Endothelial cell of hepatic sinusoid (primary cell): ENCODE data around the gene LEFTY1.
"Not testable (repeated sequence)": the region's sequence is repeated elsewhere in the genome, so short reads cannot be mapped to it uniquely, and the experiment has no call there.

Experiments used
- in situ Hi-C: cut with HindIII; loops from 2 replicates; pipeline ENCODE4 v1.10.0; 2017; ENCODE audit warnings: low sequenced_read_pairs

LEFTY1 gene, protein sequence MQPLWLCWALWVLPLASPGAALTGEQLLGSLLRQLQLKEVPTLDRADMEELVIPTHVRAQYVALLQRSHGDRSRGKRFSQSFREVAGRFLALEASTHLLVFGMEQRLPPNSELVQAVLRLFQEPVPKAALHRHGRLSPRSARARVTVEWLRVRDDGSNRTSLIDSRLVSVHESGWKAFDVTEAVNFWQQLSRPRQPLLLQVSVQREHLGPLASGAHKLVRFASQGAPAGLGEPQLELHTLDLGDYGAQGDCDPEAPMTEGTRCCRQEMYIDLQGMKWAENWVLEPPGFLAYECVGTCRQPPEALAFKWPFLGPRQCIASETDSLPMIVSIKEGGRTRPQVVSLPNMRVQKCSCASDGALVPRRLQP

DNA sequence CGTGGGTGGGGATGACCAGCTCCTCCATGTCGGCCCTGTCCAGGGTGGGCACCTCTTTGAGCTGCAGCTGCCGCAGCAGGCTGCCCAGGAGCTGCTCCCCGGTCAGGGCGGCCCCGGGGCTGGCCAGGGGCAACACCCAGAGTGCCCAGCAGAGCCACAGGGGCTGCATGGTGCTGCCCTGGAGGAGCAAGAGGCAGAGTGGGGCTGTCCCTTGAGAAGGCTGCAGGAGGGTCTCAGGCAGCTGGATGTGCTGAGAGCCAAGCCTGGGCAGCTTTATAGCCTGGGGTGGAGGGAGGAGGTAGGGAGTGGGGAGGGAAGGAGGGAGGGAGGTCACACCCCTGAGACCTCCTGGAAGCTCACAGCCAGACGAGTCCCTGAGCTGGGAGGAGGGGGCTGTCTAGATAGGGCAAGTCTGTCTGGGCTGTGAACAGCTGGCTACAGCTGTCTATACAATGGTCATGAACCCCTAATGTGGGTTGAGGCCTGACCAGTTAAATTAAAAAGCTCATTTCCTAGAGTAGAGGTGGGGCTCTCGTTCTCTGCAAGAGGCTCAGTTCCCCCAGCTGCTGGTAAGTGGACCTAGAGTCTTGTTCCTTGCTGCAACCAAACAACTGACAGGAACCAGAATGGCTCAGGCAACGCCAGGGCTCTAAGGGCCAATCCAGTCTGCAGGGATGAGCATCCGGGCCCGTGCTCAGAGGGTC is at the start of gene LEFTY1:
Gene LEFTY1, minus strand, starts transcription at position 249 of the 704 bp plus-strand sequence. Its CDS starts 80 bp downstream, at position 169.
- in situ Hi-C loops, result no loop called here

DNA sequence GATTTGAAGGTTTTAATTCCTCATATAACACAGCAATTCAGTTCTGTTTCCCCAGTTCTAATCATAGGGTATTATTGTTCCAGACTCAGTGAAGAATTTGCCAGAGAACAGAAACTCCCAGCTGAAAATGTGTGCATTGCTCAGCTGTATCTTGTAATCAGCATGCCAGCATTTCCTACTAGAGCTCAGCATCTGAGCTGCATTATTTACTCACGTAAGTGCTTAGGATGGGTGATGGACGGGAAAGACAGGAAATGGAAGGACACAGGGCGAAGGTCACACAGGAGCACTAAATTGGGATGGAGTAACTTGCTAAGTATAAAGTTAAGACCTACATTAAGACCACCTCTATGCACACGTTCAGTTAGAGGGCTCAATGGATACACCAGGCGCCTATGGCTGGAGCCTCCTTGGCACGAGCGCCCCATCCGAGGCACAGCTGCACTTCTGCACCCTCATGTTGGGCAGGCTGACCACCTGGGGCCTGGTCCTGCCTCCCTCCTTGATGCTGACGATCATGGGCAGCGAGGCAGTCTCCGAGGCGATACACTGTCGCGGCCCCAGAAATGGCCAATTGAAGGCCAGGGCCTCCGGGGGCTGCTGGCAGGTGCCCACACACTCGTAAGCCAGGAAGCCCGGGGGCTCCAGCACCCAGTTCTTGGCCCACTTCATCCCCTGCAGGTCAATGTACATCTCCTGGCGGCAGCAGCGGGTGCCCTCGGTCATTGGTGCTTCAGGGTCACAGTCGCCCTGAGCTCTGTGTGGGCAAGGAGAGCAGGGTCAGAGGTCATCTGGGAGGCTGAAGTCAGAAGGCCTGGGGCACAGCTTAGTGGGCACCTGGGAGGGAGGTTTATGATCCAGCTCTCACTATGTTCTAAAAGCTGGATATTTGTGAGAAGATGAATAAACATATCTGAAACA is 48.4 kb upstream of the LEFTY1 start:
- in situ Hi-C loops, result no loop called here

DNA sequence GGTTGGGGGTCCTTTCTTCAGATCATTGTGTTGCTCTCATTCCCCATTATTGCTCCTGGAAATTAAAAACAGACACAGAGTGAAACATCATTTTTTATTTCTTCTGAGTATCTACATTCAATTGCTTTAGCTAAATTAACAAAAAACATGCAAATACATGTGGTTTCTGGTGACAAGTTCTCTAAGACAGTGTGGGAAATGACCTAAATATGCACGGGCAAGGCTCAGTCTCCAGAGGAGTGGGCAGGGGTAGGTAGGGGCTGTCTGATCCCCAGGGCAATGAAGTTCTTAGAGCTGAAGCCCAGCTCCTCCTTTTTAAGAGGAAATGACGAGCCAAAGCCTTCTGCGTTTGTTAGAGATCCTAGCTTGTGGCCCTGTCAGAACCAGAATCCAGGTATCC is 47.6 kb upstream of the LEFTY1 start:
- in situ Hi-C loops, result no loop called here

DNA sequence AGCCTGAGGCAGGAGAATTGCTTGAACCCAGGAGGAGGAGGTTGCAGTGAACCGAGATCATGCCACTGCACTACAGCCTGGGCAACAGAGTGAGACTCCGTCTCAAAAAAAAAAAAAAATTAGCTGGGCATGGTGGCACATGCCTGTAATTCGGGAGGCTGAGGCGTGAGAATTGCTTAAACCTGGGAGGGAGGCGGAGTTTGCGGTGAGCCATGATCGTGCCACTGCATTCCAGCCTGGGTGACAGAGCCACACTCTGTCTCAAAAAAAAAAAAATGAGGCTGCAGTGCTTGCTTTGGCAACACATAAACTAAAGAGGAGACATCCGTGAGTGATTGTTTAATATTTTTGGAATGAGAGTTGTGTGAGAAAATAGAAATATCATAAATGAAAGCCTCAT is 47.1 kb upstream of the LEFTY1 start:
- in situ Hi-C loops, result not testable (repeated sequence)

DNA sequence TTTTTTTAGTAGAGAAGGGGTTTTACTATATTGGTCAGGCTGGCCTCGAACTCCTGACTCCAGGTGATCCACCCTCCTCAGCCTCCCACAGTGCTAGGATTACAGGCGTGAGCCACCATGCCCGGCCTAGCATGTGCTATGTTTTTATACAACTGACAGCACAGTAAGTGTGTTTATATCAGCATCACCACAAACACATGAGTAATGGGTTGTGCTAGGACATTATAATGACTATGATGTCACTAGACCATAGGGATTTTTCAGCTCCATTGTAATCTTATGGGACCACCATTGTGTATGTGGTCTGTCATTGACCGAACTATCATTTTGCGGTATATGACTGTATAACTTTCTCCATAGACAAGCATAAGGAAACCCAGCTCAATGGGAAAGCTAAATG is 45.8 kb upstream of the LEFTY1 start:
- in situ Hi-C loops, result no loop called here

DNA sequence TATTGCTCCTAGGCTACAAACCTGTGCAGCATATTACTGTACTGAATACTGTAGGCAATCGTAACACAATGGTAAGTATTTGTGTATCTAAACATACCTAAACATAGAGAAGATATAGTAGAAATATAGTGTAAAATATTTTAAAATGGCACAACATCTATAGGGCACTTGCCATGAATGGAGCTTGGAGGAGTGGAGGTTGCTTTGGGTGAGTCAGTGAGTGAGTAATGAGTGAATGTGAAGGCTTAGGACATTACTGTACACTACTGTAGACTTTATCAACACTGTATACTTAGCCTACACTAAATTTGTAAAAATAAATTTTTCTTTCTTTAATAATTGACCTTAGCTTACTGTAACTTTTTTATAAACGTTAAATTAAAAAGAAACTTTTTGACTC is 44.1 kb upstream of the LEFTY1 start:
- in situ Hi-C loops, result no loop called here

DNA sequence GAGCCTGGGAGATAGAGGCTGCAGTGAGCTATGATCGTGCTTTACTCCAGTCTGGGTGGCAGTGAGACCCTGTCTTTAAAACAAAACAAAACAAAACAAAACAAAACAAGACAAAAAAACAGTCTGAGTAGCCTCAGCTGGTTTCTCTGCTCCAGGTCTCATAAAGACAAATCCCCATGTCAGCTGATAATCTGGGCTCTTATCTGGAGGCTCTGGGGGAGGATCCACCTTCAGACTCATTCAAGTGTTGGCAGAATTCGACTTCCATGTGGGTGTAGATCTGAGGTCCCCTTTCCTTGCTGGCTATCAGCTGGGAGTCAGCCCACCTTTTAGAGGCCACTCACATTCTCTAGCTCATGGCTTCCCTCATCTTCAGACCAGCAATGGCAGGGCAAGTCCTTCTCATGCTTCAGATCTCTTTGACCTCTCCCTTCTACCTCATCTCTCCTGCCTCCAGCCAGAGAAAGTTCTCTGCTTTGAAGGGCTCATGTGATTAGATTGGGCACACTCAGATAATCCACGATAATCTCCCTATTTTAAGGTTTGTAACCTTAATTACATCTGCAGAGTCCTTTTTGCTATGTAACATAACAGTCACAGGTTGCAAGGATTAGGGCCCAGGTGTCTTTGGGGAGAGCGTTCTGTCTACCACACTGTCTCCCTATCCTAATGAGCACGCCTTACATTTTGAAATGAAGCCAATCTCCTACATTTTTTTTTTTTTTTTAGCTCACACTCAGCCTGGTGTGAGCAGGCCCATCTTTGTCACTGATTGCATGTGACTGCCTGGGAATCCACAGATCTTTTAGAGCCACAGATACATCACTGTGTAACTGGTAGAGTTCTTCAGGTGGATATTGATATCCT is 42.6 kb upstream of the LEFTY1 start:
- in situ Hi-C loops, result no loop called here

DNA sequence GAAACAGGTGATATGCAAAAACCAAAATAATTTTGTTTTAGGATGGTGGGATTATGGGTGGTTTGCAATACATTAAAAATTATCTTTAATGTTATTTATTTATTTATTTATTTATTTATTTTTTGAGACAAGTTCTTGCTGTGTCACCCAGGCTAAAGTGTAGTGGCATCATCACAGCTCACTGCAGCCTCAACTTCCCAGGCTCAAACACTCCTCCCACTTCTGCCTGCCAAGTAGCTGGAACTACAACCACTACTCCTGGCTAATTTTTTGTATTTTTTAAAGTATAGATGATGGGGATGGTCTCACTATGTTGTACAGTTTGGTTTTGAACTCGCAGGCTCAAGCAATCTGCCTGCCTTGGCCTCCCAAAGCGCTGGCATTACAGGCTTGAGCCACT is 41.6 kb upstream of the LEFTY1 start:
- in situ Hi-C loops, result no loop called here

DNA sequence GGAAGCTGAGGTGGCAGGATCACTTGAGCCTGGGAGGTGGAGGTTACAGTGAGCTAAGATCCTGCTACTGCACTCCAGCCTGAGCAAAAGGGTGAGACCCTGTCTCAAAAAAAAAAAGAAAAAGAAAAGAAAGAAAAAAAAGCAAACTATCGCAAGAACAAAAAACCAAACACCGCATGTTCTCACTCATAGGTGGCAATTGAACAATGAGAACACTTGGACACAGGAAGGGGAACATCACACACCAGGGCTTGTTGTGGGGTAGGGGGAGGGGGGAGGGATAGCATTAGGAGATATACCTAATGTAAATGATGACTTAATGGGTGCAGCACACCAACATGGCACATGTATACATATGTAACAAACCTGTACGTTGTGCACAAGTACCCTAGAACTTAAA is 40.5 kb upstream of the LEFTY1 start:
- in situ Hi-C loops, result not testable (repeated sequence)

DNA sequence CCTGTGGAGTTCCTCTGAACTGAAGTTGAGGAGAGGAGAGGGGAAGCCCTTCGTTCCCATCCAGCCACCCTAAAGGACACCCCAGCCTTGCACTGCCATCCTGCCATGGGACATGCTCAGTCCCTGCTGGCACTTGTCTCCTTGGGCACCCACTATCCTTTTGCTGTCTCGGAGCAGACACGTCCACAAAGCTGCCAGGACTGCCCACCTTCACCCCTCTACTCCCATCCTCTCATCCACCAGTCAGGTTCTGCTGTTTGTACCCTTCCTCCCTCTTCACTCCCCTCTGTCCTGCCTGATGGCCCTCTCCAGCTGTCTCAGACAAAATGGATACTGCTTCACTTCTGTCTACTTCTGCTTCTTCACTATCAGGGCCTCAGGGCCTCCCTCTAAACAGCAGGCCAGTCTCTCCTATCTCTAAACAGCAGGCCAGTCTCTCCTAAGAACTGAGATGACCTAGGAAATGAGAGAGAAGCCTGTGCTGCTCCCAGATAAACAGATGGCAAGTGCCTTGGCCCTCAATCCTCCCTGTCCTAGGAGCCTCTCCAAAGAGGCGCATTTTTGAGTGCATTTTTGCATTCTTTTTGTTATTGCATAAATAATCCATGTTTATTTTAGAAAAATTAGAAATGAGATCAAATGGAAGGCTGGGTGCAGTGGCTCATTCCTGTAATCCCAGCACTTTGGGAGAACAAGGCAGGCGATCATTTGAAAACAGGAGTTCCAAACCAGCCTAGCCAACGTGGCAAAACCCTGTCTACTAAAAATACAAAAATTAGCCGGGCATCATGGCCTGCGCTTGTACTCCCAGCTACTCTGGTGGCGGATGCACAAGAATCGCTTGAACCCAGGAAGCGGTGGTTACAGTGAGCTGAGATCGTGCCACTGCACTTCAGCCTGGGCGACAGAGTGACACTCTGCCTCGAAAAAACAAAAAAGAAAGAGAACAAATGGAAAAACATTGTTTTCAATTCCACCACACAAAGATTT is 39.5 kb upstream of the LEFTY1 start:
- in situ Hi-C loops, result no loop called here

DNA sequence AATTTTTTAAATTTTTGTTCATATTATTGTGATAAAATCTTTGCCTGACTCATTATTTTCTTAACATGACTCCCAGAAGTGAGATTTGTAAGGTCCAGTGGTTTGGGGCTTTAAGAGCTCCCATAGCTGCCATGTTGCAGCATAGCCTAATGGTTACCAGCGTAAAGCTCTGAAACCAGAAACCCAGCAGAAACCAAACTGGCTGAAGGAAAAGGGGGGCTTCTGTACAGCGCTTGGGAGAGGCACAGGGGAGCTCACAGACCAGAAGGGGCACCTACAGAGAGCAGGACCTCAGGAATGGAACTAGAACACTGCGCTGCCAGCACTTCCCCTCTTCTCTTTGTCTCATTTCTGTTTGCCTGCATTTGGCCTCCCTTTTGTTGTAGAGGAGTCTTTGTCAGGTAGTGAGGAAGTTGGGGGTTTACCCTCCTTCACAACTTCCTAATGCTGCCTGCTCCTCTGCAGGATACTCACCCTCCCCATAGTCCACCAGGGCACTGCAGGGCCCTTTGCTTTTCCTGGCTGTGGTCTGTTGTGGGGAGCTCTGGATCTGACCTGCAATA is 37.7 kb upstream of the LEFTY1 start:
- in situ Hi-C loops, result no loop called here

DNA sequence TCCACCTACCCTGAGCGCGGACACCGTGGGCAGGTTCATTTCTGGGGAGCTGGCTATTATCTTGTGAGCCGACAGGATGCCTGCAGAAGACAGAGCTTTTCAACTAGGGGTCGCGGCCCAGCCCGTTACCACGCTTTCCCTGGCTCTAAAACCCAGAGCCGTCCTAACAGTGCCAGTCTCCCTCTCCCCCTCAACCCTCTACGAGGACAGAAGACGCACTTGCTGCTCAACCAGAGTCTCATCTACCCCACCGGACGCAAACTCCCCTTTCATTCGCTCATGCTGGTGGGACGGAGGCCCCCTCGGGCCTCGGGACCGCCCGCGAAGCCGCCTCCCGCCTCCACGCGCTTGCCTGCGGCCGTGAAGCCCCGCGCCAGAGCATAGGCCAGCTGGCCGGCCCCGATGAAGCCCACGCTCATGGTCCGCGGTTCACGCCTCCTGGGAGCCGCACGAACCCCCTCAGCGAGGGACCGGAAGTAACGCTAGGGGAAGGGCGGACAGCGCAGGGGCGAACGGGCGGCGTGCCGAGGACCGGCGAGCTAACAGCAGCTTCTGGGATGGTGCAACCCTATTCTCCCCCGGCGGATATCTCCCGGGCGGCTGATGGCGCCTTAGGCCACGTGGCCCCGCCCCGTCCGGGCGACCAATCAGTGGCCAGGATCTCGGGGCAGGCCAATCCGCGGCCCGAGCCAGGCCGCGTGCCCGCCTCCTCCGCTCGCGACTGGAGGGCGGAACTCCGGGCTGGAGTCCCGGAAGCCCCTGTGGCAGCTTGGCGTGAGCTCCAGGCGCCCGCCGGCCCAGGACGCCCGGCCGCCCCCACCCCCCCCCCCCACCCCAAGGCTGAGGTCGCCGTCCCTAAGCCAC is 35.0 kb upstream of the LEFTY1 start, which contains the start of gene PYCR2:
Gene PYCR2, minus strand, starts transcription at position 559 of the 864 bp plus-strand sequence. Its CDS starts 140 bp downstream, at position 419.
- in situ Hi-C loops, result loop anchor here (5.0 kb wide), 3 partner anchors 42 to 77 kb away; partner anchors contain the start of gene TMEM63A

DNA sequence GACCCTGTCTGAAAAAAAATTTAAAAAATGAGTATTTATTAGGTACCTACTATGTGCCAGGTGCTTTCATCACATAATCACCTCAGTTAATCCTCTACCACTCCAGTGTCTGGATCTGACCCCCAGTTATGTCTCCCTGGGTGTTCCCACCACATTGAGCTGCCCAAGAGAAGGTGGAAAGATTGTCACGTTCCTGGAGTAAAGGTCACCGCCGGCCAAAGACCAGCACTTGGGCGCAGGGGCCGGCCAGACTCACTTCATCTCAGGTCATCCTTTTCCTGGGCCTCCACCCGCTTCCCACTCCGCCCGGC is 34.4 kb upstream of the LEFTY1 start:
- in situ Hi-C loops, result loop anchor here (5.0 kb wide), 3 partner anchors 41 to 76 kb away; partner anchors contain the start of gene TMEM63A

DNA sequence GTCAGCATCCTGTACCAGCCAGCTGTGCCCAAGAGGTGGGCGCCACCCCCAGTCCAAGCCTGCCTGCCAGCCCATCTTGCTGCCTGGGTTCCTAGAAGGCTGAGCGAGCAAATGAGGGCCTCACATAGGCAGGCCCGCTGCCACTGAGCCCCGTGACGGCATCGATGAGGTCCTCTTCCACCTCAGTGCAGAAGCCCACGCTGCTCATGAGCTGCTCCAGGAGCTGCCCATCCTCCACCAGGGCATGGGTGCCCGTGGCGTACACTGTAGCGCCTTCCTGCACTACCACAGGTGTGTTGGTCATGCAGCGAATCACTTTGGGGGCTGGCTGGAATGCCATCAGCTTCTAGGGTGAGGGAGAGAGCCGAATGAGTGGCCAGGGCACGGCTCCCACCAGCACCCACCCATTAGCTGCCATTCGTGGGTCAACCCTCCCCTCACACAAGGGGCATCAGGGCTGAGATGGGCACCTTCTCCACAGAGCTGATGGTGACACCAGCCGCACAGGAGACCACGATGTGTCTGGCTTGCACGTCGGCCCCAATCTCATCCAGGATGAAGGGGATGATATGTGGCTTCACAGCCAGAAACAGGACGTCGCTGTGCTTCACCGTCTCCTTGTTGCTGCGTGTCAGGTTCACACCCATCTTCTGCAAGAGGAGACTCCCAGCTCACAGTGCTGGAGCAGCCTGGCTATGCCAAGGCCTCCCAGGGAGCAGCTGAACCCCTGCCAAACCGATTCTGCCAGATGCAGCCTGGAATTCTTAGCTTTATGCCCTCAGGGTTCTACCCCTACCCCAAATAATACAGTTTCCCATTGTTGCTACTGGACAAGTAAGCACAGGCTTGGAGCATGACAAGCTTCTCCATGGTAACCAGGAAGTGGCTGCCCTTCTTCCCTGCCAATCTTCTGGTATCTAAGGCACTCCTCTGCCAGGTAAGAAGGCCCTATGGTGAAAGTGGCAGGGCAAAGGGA is 33.1 kb upstream of the LEFTY1 start:
- in situ Hi-C loops, result loop anchor here (5.0 kb wide), 3 partner anchors 40 to 75 kb away; partner anchors contain the start of gene TMEM63A

DNA sequence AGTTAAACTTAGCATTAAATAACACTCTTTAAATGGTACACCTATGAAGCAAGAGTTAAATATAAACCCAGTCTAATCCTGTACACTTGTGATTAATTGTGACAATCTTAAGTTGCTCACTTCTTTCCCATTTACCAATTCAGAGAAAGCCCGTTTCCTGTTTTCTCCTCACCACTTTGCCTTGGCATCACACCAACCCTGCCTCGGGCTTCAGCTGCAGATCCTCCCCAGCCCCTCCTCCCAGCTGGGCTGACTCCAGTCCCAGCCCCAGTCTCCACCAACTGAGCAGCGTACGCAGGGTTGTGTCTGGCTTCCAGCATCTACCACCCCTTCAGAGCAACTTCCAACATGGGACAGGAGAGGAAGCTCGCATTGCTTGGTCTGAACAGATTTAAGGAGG is 31.0 kb upstream of the LEFTY1 start:
- in situ Hi-C loops, result loop anchor here (5.0 kb wide), 3 partner anchors 38 to 73 kb away; partner anchors contain the start of gene TMEM63A

DNA sequence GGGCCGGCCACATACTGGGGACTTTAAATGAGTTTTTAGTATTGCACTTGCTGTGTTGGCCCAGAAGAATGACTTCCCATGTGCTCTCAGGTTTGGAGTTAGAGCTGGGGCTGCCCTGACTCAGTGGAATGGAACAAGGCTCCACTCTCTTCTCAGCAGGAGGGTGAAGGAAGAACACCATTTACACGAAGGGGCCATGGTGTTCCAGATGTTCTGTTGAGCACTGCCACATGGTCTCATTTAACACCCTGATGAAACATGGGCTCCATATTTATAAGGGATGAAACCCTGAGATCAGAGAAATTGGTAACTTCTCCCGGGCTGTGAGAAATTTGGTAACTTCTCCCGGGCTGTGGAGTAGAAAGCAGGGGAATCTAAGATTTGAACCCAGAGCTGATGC is 29.3 kb upstream of the LEFTY1 start:
- in situ Hi-C loops, result no loop called here
